DMS53 treated with DMSO at 0.1 percent for 48 hours (cell line): Measurements from ENCODE around the gene PTPN23.
"Not testable (repeated sequence)": the region's sequence is repeated elsewhere in the genome, so short reads cannot be mapped to it uniquely, and the experiment has no call there.

Experiments
- DNase-seq: peaks from one replicate; lab custom pipeline; 2025; ENCODE audit not compliant: unreplicated experiment; lab: John Stamatoyannopoulos, UW

The PTPN23 gene

DNA sequence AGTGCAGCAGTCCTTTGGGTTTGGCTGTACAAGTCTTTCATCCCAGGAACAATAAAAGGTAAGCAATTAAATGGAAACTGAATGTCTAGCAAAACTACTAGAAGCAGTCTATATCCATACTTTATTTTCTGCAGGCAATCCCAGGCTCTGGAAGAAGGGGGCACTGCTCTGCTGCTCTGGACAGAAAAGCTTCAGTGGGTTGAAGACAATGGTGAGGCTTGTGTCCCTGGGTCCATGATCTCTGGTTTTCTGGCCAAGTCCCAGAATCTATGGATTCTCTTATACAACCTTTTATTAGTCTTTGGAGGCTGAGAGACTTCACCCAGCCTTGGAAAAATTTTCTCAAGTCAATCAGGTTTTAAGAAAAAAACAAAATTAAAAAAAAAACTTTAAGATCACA, 59.3 kb downstream of the PTPN23 start:
- no peak for DNase-seq

DNA sequence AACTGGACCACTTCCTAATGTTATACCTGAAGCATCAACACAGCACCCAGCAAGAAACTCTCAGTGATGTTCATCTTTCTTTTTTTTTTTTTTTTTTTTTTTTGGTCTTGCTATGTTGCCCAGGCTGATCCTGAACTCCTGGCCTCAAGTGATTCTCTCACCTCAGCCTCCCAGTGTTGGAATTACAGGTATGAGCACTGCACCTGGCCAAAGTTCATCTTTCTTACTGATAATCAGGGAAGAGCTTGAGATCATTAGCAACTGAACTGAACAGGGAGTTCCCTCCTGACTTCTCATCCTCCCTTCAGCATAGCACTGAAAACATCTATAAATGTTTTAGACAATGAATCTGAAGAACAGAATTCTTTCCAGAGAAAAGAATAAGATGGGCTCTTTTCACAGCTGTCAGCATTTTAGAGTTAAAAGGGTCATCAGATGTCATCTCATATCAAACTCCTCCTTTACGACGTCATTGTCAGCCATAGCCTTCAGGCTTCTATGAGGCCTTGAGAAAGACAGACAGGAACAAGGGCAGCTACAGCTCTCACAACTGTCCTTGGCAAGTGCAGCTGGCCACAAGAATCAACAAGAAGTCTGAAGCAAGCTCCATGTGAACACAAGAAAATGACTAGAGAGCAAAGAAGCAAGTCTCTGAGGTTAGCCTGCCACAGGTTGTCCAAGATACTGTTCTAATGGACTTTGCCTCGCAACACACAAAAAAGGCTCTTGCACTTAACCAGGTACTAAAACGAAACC, 61.2 kb downstream of the PTPN23 start:
- no peak for DNase-seq

DNA sequence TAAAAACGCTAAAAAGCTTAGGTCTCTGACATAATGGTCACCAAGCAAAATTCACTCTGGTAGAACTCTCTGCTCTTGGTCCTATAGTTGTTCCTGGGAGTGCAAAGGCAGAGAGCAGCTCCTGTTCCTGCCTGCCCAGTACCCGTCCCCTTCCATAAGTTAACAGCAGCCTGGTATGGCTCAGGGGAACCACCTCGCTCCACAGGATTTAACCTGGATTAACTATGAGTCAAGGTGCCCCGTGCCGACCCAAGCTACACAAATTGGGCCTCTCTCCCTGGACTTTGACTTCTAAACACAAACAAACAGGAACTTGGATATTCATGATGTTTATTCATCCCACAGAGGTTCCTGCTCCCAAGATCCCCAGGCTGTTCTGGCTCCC, 62.8 kb downstream of the PTPN23 start:
- DNase-seq, result no peak

DNA sequence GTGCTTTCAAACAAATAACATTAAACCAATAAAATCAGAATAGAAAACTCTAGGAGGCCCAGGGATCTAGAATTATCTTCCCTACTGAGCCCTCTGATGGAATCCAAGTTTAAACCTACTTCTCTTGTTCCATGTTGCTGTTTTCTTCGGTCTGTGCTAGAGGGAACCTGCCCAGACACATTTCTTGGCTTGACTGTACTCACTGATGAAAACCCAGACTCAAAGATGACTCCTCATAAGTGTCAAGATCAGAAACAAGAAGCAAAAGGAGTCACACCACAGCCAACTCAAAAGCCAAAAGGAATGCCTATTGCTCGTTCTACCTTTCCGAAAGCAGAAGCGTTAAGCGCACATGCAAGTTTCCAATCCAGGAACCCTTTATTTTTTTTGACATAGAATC, 63.3 kb downstream of the PTPN23 start:
- DNase-seq, result no peak

DNA sequence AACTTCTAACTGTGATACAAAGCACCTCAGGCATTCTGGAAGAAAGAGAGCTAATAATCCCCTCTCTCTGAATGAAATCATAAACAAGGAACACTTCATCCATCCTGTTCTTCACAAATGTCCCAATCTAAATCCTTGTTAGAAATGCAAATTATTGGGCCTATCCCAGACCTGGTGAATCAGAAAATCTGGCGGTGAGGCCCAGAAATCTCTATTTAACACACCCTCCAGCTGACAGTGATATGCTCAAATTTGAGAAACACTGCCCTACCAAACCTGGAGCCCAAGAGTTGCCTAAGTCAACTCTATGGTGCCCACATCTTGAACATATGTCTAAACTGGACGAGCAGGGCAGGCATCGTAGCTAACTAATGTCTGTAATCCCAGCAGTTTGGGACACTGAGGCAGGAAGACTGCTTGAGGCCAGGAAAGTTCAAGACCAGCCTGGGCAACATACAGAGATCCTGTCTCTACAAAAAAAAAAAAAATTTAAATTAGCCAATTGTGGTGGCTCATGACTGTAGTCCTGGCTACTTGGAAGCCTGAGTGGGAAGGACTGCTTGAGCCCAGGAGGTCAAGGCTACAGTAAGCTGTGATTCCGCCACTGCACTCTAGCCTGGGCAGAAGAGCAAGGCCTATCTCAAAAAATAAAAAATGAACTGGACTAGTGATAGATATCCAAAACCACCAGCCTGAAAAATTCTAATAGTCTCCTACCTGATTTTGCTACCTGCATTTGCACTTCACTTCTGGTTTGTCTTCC, 71.8 kb downstream of the PTPN23 start:
- DNase-seq, result no peak

DNA sequence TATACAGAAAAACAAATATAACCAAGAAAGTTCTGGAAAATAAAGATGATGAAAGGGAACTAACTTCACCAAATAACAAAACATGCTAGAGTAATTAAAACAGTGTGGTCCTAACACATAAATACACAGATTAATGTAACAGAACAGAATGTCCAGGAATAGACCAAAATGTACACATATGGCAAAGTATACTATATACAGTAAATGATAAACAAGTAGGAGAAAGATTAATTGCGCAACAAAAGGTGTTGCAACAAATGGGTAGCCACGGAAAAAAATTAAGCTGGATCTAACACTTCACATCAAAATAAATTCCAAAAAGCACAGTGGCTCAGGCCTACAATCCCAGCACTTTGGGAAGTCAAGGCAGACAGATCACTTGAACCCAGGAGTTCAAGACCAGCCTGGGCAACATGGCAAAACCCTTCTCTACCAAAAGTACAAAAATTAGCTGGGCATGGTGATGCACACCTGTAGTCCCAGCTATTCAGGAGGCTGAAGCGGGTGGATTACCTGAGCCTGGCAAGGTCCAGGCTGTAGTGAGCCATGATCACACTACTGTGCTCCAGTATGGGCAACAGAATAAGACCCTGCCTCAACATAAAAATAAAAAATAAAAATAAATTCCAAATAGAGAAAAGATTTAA, 75.1 kb downstream of the PTPN23 start:
- DNase-seq, result no peak

DNA sequence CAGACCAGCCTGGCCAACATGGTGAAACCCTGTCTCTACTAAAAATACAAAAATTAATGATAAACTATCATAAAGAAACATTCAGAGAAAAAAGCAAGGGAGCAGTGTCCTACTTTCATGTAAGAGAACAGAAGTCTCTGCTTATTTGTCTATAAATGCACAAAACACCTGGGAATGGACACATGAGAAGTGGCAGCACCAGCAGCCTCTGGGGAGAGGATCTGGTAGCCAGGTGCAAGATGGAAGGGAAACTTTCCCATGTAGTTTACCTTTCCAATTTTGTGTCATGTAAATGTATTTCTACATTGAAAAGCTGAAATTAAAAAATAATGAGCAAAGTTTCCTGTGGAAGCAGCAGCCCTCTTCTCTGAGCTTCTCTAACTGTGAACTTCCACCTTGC, 76.2 kb downstream of the PTPN23 start:
- DNase-seq, result no peak

DNA sequence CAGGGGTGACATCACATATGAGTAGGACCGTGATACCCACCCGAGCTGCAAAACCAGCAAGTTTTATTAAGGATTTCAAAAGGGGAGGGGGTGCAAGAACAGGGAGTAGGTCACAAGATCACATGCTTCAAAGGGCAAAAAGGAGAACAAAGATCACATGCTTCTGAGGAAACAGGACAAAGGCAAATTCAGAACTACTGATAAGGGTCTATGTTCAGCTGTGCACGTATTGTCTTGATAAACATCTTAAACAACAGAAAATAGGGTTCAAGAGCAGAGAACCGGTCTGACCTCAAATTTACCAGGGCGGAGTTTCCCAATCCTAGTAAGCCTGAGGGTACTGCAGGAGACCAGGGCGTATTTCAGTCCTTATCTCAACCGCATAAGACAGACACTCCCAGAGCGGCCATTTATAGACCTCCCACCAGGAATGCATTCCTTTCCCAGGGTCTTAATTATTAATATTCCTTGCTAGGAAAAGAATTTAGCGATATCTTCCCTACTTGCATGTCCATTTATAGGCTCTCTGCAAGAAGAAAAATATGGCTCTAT, 78.8 kb downstream of the PTPN23 start:
- not testable (repeated sequence) for DNase-seq
